HEK293T (cell line): ENCODE measurements around the gene PTPRM.

Source experiments
- ARNT ChIP-seq: fragments of 450-650 bp; IDR thresholded peaks from 2 replicates; pipeline ENCODE4 v1.6.1; 2017; ENCODE audit warnings: mild to moderate bottlenecking
- BHLHE40 ChIP-seq: fragments of 450-650 bp; IDR thresholded peaks from 2 replicates; pipeline ENCODE4 v1.6.1; 2016; ENCODE audit warnings: mild to moderate bottlenecking, moderate library complexity, borderline replicate concordance
- ELF4 ChIP-seq: fragments of 450-650 bp; IDR thresholded peaks from 2 replicates; pipeline ENCODE4 v1.6.1; 2017; ENCODE audit warnings: antibody characterized with exemption
- FOXA1 ChIP-seq: fragments of 450-650 bp; IDR thresholded peaks from 2 replicates; pipeline ENCODE4 v1.6.1; 2016; ENCODE audit warnings: mild to moderate bottlenecking
- FOXK2 ChIP-seq: fragments of 450-650 bp; IDR thresholded peaks from 2 replicates; pipeline ENCODE4 v1.6.1; 2016; ENCODE audit warnings: mild to moderate bottlenecking
- FOXM1 ChIP-seq: fragments of 450-650 bp; IDR thresholded peaks from 2 replicates; pipeline ENCODE4 v1.6.1; 2017; ENCODE audit warnings: mild to moderate bottlenecking, borderline replicate concordance
- HDGF ChIP-seq: fragments of 450-650 bp; IDR thresholded peaks from 2 replicates; pipeline ENCODE4 v1.6.1; 2017; ENCODE audit warnings: antibody characterized with exemption, borderline replicate concordance
- LEF1 ChIP-seq: fragments of 450-650 bp; IDR thresholded peaks from 2 replicates; pipeline ENCODE4 v1.6.1; 2017; ENCODE audit warnings: mild to moderate bottlenecking, borderline replicate concordance
- NFRKB ChIP-seq: fragments of 450-650 bp; IDR thresholded peaks from 2 replicates; pipeline ENCODE4 v1.6.1; 2016; ENCODE audit warnings: mild to moderate bottlenecking, moderate library complexity
- SUZ12 ChIP-seq: fragments of 450-650 bp; IDR thresholded peaks from 2 replicates; pipeline ENCODE4 v1.6.1; 2016; ENCODE audit warnings: mild to moderate bottlenecking
- ZNF384 ChIP-seq: fragments of 450-650 bp; IDR thresholded peaks from 2 replicates; pipeline ENCODE4 v1.6.1; 2016
- TF ChIP-seq, protein P1 (sequence below): fragments of 450-650 bp; IDR thresholded peaks from 2 replicates; pipeline ENCODE4 v1.6.1; 2016

DNA sequence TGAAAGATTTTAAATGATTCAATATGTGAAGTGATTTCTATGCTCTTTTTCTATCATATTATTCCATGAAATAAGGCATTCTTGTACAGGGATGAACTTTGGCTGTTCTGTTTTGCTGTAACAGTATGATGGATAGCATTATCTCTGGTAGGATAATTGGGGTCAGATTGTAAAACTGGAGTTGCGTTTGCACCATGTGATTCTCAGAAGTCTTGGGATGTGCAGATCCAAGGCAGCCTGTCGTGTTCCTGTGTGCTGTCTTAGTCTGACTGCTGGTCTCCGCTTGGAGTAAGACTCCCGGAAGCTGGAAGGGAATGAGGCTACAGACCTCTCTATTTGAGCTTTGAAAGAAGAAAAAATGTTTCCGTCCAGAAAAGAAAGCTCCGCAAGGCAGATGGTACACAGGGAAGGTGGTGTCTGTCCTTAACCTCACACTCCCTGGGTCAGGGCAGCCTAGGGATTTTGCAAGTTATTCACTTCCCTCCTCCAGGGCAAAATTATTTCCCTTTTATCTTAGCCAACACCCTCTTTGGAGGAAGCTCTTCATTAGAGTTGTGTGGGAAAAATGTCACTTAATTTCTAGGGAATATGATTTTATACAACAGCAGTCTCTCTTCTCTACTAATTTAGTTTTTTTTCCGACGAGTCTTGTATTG lies 250.6 kb downstream of the PTPRM start:
- TF ChIP-seq ZNF384 (no peak), SUZ12 (no peak), BHLHE40 (no peak), FOXK2 (no peak), NFRKB (no peak), LEF1 (no peak), HDGF (no peak), FOXA1 (no peak), ARNT (no peak), FOXM1 (no peak), ELF4 (no peak)
- TF ChIP-seq, protein P1, sequence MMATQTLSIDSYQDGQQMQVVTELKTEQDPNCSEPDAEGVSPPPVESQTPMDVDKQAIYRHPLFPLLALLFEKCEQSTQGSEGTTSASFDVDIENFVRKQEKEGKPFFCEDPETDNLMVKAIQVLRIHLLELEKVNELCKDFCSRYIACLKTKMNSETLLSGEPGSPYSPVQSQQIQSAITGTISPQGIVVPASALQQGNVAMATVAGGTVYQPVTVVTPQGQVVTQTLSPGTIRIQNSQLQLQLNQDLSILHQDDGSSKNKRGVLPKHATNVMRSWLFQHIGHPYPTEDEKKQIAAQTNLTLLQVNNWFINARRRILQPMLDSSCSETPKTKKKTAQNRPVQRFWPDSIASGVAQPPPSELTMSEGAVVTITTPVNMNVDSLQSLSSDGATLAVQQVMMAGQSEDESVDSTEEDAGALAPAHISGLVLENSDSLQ = no peak
